Activated CD4-positive, alpha-beta T cell treated with anti-CD3 and anti-CD28 coated beads, Interleukin-2, amount 50 U/mL, for 24 hours (primary cell): ENCODE measurements around the gene TMEM126B.
"Not testable (repeated sequence)": the region's sequence is repeated elsewhere in the genome, so short reads cannot be mapped to it uniquely, and the experiment has no call there.

Source experiments
- DNase-seq, 2 donors: peaks; one replicate each; pipeline ENCODE4 v3.0.0-alpha.2; 2020; ENCODE audit warnings: low read depth in 1 of 2, low spot score in 1 of 2

Gene TMEM126B

DNA sequence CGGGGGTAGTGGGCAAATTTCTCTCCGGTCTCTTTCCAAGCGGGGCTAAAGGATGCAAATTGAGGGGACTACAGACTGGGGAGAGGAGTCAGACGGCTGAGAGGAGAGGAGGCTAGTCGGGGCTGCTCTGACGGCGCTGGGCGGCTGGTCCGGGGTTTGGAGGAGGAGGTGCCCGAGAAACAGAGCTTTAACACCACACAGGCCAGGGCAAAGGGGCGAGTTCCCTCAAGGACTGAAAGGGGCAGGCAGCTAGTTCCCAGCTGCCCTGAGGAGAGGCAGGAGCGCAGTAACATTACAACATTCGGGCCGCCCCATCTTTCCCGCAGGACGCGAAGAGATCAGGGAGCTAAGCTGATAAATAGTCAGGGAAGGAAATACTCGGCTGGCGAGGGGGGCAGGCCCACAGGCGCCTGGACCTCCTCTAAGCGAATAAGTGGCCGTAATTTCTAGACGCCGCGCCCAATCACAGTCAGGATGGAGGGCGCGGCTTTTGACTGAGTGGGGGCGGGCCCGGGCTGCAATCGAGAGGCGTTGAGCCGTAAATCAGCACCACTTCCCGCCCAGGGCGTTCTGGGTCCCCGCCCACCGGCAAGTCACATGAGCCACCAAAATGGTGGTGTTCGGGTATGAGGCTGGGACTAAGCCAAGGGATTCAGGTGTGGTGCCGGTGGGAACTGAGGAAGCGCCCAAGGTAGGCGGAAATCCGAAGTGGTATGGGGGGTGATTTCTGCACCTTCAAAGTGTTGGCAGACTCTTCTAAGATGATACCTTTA lies at the start of gene TMEM126B:
TMEM126B (plus strand) TSS at position 596 of the 773 bp plus-strand sequence; CDS start at position 611, 15 bp downstream.
- peak; percentile 82 to 94 for DNase-seq

DNA sequence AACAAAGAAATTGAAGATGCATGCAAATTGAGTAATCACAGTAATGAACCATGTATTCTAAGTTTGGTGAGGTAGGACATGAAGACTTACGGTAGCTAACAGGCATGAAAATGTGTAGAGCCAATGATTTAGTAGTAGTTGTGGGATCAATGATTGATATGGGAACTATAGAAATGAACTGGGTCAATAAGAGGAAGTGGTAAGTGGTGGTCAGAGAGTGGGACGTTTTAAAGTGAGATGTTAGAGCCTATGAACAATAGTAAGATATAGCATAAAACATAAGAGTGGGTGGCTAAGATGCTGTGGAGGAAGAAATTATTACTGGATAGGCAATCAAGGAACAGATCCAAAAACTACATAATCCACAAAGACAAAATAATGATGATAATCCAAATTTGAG lies 46.3 kb upstream of the TMEM126B start:
- DNase-seq, result no peak

DNA sequence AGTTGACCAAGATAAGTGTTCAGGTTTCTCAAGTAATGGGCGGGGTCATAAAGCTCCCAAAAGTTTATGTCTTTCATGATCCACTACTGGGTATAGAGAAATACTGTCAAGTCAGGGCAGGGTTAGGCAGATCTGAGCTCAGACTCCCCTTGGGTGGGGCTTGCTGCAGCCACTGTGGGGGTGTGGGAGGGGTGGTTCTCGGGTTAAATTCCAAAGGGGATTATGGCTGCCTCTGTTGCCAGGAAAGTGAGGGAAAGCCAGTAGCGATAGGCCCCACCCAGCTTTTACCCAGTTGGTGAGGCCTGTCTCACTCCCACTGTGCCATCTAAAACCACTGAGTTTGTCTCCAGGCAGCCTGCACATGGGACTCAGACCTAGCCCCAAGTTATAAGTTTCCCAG lies 39.0 kb upstream of the TMEM126B start:
- no peak for DNase-seq

DNA sequence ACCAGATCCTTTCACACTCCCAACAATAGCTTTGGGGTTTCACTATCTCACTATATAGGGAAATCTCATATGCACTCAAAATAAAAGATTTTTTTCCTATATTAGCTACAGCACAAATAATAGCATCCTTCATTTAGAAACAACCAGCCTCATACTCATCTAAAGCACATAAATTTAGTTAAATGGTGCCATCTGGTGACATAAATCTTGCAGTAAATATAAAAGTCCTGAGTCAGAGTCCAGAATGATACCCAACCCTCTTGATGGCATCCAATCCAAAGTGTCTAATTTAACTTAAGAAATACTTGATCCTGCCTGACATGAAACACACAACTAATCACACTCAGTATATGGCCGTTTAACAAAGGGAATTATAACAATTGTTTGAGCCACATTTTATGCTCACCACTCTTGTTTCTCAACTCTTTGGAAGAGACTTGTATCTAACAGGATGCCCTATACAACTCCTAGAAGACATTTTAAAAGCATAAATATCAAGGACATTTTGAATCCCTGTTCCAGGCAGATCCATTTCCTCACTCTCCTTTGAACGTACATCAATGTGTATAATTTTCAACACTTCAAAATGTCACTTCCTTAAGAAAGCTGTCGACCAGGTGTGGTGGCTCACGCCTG lies 37.4 kb upstream of the TMEM126B start:
- DNase-seq, result no peak

DNA sequence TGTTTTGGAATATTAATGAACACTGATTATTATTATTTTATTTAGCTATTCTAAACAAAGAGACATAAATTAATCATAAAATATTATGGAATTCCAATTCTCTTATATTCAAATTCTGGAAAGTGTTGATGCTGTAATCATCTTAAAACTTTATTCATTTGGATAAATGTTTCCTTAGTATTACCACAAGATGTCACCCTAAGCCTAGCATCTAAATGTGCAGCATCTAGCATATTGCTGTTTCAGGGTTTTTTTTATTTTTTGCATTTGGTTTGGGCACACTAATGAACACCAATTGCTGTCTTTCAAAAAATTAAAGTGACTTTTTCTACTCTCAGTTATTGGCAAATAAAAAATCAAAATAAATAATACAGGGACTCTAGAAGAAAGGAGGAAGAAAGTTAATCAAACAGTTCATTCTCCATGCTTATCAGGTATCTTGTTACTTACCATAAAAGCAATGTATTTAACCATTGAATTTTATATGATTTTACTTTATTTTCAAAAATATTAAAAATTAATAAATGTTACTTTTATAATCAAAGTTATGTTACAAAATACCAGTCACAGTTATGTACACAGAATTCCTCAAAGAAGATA lies 33.0 kb upstream of the TMEM126B start:
- peak in 1 of 2 donors; percentile 9 for DNase-seq

DNA sequence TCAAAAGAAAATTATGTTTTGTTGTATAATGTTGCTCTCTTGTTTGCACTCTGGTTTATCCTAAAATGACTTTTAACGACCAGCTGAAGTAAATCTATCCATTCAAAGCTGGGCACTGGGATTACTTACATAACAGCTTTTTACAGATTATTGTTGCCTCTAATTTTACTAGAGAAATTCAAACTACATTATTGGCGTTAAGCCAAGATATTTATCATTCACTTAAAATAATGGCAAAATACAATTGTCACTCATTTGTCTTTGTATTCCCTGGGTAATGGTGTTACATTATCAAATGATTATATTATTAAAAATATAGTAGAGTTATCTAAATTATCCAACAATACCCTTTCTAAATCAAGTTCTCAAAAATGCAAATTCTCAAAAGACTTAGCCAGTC lies 31.5 kb upstream of the TMEM126B start:
- DNase-seq, result no peak

DNA sequence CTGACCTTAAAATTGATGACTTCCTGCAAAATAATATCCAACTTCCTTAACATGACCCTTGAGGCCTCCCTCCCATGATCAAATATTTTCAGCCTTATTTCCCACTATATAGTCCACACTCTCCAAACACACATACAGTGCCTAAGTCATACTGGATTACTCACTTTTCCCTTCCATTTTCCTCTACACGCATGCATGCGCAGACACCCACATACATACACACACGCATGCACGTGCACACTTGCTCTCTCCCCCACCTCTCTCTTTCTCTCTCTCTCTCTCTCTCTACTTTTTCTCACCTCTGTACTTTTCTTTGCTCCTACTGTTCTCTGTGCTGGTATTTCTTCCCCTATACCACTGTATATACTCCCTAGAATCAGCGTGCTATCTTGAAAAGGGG lies 29.3 kb upstream of the TMEM126B start:
- DNase-seq, result no peak

DNA sequence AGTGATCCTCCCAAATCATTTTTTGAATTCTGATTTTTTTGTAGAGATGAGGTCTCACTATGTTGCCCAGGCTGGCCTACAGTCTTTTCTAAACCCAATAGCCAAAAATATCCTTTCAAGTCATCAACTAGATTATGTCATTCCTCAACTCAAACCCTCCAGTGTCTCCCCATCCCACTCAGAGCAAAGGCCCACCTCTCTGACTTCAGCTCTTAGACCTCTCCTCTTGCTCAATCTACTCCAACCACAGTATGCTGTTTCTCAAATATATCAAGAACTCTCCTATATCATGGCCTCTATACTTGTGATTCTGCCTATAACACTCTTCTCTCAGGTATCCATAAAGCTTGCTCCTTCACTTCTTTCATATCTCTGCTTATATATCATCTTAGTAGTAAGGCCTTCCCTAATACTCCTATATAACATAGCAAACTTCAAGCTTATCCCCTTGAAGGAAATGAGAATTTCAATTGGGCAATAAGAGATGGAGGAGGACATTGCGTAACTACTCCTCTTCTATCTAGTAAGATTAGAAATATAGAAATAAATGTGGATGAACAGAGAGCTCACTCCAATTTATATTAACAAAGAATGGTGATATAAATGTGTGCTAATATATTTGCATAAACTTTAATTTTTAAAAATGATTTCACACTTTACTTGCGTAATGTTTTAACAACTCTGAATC lies 25.7 kb upstream of the TMEM126B start:
- no peak for DNase-seq

DNA sequence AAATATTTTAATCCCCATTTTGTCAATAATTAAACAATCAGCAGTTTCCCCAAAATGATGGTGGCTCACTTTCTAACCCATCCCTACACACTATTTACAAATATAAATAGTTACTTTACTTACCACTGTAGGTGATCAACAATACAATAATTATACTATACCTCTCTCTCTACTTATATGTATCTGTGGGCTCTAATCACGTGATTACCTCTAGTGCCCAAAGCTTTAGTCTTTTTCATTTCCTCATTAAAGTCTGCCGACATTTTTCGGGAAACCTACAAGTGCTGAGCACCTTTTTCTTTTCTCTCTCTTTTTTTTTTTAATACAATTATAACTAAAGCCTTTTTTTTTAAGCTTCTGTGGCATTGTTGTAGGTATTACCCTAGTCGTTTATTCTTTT lies 25.2 kb upstream of the TMEM126B start:
- DNase-seq, result no peak

DNA sequence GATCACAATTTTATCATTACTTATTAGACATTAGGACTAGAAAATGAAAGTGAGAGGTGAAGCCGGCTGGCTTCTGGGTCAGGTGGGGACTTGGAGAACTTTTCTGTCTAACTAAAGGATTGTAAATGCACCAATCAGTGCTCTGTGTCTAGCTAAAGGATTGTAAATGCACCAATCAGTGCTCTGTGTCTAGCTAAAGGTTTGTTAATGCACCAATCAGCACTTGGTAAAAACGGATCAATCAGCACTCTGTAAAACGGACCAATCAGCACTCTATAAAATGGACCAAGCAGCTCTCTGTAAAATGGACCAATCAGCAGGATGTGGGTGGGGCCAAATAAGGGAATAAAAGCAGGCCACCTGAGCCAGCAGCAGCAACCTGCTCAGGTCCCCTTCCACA lies 22.2 kb upstream of the TMEM126B start:
- not testable (repeated sequence) for DNase-seq

DNA sequence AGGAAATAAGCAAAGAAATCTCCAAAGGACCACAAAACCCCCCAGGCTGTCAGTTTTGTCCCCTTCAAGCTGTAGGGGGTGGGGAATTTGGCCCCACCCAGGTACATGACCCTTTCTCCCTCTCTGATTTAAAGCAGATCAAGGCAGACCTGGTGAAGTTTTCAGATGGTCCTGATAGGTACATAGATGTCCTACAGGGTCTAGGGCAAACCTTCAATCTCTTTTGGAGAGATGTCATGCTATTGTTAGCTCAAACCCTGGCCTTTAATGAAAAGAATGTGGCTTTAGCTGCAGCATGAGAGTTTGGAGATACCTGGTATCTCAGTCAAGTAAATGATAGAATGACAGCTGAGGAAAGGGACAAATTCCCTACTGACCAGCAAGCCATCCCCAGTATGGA lies 19.8 kb upstream of the TMEM126B start:
- not testable (repeated sequence) for DNase-seq

DNA sequence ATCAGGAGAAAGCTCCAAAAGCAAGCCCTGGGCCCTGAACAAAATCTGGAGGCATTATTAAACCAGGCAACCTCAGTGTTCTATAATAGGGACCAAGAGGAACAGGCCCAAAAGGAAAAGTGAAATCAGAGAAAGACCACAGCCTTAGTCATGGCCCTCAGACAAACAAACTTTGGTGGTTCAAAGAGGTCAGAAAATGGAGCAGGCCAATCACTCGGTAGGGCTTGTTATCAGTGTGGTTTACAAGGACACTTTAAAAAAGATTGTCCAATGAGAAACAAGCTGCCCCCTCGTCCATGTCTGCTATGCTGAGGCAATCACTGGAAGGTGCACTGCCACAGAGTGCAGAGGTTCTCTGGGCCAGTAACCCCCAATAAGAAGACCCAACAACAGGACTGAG lies 19.1 kb upstream of the TMEM126B start:
- not testable (repeated sequence) for DNase-seq

DNA sequence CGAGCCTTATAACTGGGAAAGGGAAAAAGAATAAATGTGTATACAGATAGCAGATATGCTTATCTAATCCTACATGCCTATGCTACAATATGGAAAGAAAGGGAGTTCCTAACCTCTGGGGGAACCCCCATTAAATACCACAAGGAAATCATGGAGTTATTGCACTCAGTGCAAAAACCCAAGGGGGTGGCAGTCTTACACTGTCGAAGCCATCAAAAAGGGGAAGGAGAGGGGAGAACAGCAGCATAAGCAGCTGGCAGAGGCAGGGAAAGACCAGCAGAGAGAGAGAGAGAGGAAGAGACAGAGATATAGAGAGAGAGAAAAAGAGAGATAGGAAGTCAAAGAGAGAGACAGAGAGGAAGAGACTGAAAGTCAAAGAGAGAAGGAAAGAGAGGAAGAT lies 16.8 kb upstream of the TMEM126B start:
- DNase-seq, result not testable (repeated sequence)

DNA sequence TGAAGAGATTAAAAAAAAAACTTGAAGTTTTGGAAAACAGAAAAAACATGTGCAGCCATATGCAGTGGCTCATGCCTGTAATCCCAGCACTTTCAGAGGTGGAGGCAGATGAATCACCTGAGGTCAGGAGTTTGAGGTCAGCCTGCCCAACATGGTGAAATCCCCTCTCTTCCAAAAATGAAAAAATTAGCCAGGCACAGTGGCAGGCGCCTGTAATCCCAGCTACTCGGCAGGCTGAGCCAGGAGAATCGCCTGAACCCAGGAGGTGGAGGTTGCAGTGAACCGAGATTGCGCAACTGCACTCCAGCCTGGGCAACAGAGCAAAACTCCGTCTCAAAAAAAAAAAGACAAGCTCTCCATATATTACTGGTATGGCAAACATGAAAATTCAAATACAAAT lies 8.9 kb upstream of the TMEM126B start:
- DNase-seq, result no peak

DNA sequence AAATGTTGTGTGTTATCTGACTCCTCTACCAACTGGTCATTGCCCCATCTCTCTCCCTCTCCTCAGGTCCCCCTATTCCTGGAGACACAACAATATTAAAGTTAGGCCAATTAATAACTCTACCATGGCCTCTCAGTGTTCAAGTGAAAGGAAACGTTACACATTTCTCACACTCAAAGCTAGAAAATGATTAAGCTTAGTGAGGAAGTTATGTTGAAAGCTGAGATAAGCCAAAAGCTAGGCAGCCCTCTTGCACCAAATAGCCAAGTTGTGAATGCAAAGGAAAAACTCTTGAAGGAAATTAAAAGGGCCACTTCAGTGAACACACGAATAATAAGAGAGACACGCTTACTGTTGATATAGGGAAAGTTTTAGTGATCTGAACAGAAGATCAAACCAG lies 8.1 kb upstream of the TMEM126B start:
- DNase-seq, result no peak

DNA sequence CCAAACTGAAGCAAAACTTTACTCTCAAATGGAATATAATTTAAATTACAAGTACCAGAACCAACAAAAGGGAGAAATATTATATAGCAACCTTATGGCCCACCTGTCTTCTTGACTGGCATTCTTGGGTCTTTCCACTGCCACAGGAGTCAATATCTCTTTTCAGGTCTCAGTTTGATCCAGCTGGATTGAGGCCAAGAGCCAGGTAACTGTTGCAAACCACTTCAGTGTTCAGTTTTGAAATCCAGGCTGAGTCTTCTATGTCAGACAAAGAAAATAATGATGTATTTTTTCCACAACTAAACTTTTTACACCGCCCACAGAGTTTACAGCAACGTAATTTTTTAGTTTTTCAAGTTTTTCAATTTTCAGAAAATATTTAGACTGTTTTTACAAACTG lies 1.9 kb upstream of the TMEM126B start:
- DNase-seq, result no peak

DNA sequence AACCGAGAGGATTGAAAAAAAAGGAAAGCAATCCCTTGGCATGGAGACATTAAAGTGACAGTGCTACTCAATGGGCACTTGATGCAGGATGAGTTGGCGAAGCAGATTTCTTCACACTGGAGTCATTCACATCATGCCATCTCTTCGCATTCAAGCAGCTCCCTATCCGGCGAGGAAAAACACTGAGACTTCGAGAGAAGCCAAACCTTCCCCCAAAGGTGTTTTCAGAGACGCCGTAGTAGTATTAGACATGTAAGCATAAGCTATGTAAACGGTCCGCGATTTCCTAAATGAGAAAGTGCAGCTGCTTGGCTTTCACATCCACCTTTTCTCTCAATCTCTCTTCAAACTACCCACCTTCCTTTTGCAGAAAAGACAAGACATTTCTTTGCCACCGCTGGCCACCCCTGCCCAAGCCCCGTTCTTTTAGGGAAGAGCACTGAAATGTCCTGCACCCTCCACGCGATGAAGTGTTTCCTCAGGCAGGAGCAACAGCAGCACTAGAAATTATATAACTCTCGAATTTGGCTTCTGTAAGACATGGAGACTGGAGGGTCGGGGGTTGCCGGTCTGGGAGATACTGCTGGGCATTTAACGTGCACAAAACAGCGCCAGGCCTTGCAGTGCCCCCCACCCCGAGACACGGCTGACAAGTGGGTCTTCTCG lies 928 bp upstream of the TMEM126B start, which contains the start of gene DLG2:
DLG2 (minus strand) TSS at position 13 of the 666 bp plus-strand sequence.
- DNase-seq, result no peak

DNA sequence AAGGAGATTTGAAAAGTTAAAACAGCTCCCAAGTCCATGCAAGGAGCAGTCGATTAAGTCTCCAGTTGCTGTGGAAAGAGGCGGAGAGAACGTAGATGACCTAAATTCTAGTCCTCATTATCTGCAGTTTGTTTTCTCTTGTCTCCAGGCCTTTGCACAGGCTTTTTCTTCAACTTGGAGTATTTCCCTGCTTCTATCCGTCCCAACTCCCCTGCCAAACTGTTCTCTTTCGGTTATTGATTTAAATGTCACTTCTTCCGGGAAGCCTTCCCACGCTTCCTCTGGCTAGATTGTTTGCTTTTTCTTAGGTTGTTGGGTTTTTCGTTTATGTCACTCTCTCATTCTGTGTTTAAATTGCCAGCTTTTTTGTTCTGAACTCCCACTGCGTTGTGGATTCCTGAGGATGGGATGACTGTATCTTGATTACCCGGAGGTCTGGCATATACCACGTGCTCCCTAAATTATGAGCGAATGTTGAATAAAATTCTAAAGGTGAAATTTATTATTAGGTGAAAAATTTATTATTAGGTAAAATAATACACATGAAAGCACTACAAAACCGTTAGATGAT lies 463 bp downstream of the TMEM126B start:
- no peak for DNase-seq

DNA sequence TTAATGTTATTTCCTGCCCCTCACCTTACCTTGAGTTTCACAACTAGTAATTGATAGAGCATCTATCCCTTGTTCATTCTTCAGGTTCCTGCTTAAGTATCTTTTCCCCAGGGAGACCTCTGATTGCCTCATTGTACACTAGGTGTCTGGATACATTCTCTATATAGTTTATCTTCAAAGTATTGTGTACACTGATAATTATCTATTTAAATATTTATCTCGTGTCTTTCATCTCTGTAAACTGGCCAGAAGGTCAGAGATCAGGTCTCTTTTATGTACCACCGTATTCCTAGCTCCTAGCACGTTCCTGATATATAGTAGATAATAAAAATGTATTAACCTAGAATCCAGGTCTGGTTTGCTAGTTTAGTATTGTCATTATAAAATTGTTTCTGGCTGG lies 6.4 kb downstream of the TMEM126B start:
- no peak for DNase-seq

DNA sequence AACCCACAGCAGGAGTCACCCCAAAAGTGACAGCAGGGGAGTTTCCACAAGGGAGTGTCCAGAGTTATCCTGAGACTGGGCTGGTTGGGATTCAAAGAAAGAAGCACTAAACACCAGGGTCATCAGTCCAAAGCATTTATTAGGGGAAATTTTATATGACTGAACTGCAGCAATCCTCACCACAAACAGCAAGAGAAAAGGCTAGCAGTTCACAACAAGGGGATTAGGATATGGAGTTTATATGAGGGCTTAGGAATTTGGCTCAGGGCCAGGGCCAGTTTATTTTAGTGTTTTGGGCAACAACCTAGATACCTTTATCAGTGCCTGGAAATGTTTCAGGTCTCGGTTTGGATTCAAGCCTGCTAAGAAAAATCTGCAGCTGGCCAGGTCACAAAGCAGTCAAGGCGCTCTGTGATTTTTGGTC lies 14.8 kb downstream of the TMEM126B start:
- no peak for DNase-seq

DNA sequence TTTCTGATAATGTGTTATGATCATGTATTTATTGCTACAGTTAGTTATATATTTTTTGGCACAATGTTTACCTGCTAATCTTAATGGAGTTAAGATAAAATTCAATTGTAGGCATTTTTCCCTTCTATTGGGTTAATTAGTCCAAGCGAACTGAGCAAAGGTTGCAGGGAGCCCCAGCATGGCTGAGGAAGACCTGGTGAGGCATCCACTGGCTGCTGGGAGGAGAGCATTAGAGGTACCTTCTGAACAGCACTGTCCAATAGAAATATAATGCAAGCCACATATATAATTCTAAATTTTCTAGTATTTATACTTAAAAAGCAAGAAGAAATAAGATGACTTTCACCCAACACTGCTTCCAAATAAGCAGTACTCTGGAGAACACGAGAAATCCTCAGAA lies 18.7 kb downstream of the TMEM126B start:
- DNase-seq, result no peak
